ENCODE measurements around the gene APOBR. TPM values are rescaled to one million over a fixed set of nuclear protein-coding genes. Genes with fewer than 3 reads are reported as not detected.

APOBR gene
- total and polyA plus RNA-seq, 2 of the 13 experiments (the other 11 are each of a cell fraction or from before 2014, with no cell fraction given): 0.03 TPM; not detected in 1

- TF ChIP-seq ZNF574 (CRISPR knock-in tag; IDR thresholded peaks at IDR 0.05) (peak; percentile 79), SMAD3 (CRISPR knock-in tag; IDR thresholded peaks at IDR 0.05) (peak; percentile 85; the same call in 1 of the 2 replicates), ERF (CRISPR knock-in tag; IDR thresholded peaks at IDR 0.05) (peak; percentile 91), PRPF4 (IDR thresholded peaks at IDR 0.05; ENCODE audit: low read depth, low read length, poor library complexity, severe bottlenecking) (peak; percentile 31), ETV5 (CRISPR knock-in tag; IDR thresholded peaks at IDR 0.05; ENCODE audit: borderline replicate concordance) (peak; percentile 42; the same call in 1 of the 2 replicates), HNRNPUL1 (IDR thresholded peaks at IDR 0.05; ENCODE audit: low read depth, low read length) (no peak), ZBTB25 (CRISPR knock-in tag; IDR thresholded peaks at IDR 0.05) (peak; percentile 55; the same call in 1 of the 2 replicates), ZNF264 (CRISPR knock-in tag; IDR thresholded peaks at IDR 0.05) (peak; percentile 88; the same call in 1 of the 2 replicates), ZNF670 (CRISPR knock-in tag; IDR thresholded peaks at IDR 0.05; ENCODE audit: borderline replicate concordance) (peak; percentile 64; the same call in 1 of the 2 replicates), KLF13 (CRISPR knock-in tag; IDR thresholded peaks at IDR 0.05) (no peak), ZNF772 (CRISPR knock-in tag; IDR thresholded peaks at IDR 0.05) (peak; percentile 74; the same call in 1 of the 2 replicates), SOX13 (IDR thresholded peaks at IDR 0.05) (peak; percentile 92), SOX13 (CRISPR knock-in tag; conservative IDR thresholded peaks at IDR 0.05 in 1 of 2, IDR thresholded peaks at IDR 0.05 in 1 of 2) (peak in 1 of 2 experiments; percentile 95; a peak in 3 of 4 replicates), TCF12 (IDR thresholded peaks at IDR 0.05) (no peak), TCF12 (CRISPR knock-in tag; IDR thresholded peaks at IDR 0.05) (peak; percentile 60; the same call in 1 of the 2 replicates), RNF219 (CRISPR knock-in tag; IDR thresholded peaks at IDR 0.05) (no peak), HNF1B (CRISPR knock-in tag; IDR thresholded peaks at IDR 0.05) (peak; percentile 89), SIN3B (IDR thresholded peaks at IDR 0.05; ENCODE audit: low read length) (no peak), ZMYM2 (CRISPR knock-in tag; IDR thresholded peaks at IDR 0.05) (peak; percentile 95), RAD21 (CRISPR knock-in tag; IDR thresholded peaks at IDR 0.05) (0 out of 2 replicates have a peak, but pooled peaks have one; percentile 29), BHLHE40 (IDR thresholded peaks at IDR 0.05; ENCODE audit: low read length) (no peak), KDM5B (CRISPR knock-in tag; IDR thresholded peaks at IDR 0.05; ENCODE audit: borderline replicate concordance) (0 out of 2 replicates have a peak, but pooled peaks have one; percentile 15)
These were observed 32.0 kb downstream of the APOBR start (continued) for GRCh38 chr16:28526201-28527099.

Measured in HepG2 (cell line).